ENCODE measurements around the gene TROAP.
"Not testable (repeated sequence)": the region's sequence is repeated elsewhere in the genome, so short reads cannot be mapped to it uniquely, and the experiment has no call there.

TROAP gene

DNA sequence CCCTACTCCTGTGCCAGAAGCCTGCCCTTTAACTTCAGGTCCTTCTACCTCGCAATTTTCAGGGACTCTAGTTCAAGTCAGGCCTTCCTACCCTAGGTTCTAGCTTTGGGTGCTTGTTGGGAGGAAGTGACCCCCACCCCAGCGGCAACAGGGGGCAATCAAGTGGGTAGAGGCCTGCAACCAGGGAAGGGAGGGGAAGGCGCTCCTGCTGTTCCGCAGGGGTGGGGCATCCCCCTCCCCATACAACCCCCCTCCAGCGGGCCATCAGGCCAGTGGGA lies 28.3 kb upstream of the TROAP start:
- DNase-seq: no peak

DNA sequence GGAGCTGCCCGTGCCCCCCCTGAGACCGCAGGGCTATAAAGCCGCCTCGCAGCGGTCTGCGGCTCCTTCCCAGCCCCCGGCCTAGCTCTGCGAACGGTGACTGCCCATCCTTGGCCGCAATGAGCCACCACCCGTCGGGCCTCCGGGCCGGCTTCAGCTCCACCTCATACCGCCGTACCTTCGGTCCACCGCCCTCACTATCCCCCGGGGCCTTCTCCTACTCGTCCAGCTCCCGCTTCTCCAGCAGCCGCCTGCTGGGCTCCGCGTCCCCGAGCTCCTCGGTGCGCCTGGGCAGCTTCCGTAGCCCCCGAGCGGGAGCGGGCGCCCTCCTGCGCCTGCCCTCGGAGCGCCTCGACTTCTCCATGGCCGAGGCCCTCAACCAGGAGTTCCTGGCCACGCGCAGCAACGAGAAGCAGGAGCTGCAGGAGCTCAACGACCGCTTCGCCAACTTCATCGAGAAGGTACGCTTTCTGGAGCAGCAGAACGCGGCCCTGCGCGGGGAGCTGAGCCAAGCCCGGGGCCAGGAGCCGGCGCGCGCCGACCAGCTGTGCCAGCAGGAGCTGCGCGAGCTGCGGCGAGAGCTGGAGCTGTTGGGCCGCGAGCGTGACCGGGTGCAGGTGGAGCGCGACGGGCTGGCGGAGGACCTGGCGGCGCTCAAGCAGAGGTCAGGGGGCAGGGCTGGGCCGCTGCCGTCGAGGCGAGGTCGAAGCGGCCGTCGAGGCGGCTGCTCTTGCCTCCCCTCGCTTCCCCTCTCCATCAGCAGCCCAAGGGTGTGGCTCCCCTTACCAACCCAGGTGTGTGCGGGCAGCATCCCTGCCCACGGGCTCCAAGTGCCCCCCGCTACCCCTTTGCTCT lies 27.7 kb upstream of the TROAP start, which contains the start of gene PRPH:
Gene PRPH, plus strand, starts transcription at position 66 of the 855 bp plus-strand sequence. Its CDS starts 54 bp downstream, at position 120.
- no peak for DNase-seq

DNA sequence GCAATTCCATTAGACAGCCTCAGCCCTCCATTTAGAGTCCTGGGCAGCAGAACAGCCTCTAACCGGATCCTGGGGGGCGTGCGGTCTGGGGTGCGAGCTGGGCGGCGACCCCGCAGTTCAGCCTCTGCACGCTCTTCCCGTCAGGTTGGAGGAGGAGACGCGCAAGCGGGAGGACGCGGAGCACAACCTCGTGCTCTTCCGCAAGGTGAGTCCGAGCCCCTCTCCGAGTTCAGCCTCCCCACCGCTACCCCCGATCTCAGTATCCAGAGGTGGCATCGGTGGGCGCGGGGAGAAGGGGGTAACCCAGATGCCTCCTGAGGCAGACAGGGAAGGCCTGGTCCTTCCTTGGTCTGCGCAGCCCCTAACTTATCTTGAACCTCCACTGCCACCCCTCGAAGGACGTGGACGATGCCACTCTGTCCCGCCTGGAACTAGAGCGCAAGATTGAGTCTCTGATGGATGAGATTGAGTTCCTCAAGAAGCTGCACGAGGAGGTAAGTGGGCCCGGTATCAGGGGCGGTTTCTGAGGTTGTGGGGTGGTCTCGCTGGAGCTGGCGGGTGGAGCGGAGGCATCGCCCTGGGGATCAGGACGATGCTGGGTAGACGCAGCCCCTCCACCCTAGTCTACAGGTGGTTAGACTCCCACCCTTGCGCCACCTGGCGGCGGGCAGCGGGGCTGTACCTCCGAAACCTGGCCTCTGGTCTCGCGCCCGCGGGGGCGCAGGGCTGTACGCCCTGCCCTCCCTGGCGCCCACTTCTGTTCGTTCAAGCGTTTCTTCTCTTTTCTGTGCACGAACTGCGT lies 26.8 kb upstream of the TROAP start:
- peak; percentile 84 for DNase-seq

DNA sequence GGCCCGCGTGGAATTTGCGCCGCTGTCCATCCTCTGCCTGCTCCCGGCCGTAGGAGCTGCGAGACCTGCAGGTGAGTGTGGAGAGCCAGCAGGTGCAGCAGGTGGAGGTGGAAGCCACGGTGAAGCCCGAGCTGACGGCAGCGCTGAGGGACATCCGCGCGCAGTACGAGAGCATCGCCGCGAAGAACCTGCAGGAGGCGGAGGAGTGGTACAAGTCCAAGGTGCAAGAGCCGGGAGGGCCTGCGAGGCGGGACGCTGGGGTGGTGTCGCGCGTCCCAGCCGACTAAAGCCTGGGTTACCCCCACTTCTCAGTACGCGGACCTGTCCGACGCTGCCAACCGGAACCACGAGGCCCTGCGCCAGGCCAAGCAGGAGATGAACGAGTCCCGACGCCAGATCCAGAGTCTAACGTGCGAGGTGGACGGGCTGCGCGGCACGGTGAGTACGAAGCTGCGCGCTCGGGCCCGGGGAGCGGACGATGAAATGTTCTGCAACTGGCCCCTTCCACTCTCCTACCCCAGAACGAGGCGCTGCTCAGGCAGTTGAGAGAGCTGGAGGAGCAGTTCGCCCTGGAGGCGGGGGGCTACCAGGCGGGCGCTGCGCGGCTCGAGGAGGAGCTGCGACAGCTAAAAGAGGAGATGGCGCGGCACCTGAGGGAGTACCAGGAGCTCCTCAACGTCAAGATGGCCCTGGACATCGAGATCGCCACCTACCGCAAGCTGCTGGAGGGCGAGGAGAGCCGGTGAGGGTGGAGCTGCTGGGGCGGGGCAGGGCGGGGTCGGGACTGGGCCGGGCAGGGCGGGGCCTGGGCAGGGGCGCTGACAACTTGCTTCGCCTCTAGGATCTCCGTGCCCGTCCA lies 26.0 kb upstream of the TROAP start:
- DNase-seq: peak; percentile 91

DNA sequence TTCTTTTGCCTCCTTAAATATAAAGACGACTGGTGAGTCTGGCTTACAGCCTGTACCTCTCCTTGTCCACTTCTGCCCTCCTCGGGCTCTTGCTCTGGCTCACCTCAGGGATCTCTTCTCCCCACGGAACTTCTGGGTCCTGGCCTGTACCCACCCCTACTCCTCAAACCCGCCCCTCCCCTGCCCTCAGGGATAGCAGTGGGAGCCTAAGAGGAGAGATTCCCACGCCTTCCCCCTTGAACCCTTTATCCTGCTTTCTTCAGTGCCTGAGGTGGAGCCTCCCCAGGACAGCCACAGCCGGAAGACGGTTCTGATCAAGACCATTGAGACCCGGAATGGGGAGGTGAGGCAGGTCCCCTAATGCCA lies 25.4 kb upstream of the TROAP start:
- no peak for DNase-seq

GRCh38 chr12:49298160-49298559 lies 24.9 kb upstream of the TROAP start:
- no peak for DNase-seq

- DNase-seq: no peak
Observed at GRCh38 chr12:49301760-49302159, 21.3 kb upstream of the TROAP start.

GRCh38 chr12:49304161-49304560 lies 18.9 kb upstream of the TROAP start:
- DNase-seq: no peak

DNA sequence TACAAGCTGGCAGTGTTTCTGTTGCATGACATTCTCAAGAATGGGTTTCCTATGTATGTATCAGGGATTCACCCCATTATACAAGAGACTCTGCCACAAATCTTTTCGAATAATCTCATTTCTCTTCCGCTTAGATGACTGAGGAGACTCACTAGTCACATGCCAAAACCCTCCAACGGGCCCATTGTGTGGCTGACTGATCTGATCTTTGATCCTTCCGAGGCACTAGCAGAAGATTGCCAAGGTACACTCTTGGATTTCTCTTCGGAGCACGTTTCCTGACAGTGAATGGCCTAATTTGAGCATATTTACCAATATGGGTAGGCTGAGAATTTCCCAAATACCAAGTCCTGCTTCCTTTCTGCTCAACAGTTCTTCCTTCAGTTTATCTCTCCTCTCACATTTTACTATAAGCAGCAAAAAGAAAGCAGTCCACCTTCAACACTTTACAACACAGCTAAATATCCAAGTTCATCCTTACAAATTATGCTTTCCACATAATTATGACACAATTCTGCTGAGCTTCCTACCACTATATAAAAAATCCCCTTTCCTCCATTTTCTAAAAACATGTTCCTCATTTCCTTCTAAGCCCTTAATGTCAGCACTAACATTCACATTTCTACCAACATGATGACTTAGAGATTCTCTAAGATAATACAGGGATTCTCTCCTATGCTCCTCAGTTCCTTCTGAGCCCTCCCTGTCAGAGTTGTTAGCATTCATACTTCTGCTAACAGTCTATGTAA lies 17.1 kb upstream of the TROAP start:
- DNase-seq: no peak

DNA sequence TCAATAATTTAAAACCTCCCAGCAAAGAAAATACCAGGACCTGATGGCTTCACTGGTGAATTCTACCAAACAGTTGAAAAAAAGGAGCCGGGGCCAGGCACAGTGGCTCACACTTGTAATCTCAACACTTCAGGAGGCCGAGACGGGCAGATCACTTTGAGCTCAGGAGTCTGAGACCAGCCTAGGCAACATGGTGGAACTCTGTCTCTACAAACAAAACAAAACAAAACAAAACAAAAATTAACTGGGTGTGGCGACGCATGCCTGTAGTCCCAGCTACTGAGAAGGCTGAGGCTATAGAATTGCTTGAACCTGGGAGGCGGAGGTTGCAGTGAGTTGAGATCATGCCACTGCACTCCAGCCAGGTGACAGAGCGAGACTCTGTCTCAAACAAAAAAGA lies 13.7 kb upstream of the TROAP start:
- no peak for DNase-seq

DNA sequence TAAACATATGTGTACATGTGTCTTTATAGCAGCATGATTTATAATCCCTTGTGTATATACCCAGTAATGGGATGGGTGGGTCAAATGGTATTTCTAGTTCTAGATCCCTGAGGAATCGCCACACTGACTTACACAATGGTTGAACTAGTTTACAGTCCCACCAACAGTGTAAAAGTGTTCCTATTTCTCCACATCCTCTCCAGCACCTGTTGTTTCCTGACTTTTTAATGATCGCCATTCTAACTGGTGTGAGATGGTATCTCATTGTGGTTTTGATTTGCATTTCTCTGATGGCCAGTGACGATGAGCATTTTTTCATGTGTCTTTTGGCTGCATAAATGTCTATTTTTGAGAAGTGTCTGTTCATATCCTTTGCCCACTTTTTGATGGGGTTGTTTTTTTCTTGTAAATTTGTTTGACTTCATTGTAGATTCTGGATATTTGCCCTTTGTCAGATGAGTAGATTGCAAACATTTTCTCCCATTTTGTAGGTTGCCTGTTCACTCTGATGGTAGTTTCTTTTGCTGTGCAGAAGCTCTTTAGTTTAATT lies 12.5 kb upstream of the TROAP start:
- DNase-seq: not testable (repeated sequence)

GRCh38 chr12:49314811-49315210 lies 8.2 kb upstream of the TROAP start:
- DNase-seq: no peak

DNA sequence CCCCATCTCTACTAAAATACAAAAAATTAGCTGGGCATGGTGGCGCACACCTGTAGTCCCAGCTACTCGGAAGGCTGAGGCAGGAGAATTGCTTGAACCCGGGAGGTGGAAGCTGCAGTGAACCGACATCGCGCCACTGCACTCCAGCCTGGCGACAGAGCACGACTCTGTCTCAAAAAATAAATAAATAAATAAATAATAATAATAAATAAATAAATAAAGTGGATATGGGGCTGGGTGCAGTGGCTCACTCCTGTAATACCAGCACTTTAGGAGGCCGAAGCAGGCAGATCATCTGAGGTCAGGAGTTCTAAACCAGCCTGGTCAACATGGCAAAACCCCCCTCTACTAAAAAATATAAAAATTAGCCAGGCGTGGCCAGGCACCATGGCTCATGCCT lies 5.9 kb upstream of the TROAP start:
- DNase-seq: not testable (repeated sequence)

- DNase-seq: not testable (repeated sequence)
Observed at GRCh38 chr12:49320411-49321103, 2.5 kb upstream of the TROAP start.

DNA sequence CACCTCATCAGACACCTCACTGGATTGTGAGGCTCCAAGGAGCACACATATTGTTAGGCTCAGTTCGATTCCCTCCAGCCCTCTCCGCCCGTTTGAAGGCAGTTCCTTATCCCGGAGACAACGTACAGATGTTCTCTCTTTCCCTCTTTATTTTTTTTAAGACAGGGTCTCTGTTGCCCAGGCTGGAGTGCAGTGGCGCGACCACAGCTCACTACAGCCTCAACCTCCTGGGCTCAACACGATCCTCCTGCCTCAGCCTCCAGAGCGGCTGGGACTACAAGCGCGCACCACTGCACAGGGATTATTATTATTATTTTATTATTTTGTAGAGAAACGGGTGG lies 718 bp upstream of the TROAP start:
- DNase-seq: no peak

GRCh38 chr12:49323524-49324097 lies 556 bp downstream of the TROAP start:
- no peak for DNase-seq

- DNase-seq: no peak
Observed at GRCh38 chr12:49325606-49326005, 2.6 kb downstream of the TROAP start.

- no peak for DNase-seq
Observed at GRCh38 chr12:49327368-49327767, 4.3 kb downstream of the TROAP start.

DNA sequence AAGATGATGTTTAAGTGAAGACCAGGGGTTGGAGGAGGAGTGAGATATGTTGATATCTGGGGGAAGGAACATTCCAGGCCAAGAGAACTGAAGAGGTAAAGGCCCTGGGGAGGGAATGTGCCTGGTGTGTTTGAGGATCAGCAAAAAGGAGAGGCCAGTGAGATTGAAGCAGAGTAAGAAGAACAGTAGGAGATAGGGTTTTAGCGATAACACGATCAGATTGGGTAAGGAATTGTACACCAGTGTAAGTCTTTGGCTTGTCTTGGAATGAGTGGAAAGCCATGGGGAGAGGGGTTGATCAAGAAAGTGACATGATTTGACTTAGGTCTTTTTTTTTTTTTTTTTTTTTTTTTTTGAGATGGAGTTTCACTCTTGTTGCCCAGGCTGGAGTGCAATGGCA lies 4.8 kb downstream of the TROAP start:
- DNase-seq: no peak

DNA sequence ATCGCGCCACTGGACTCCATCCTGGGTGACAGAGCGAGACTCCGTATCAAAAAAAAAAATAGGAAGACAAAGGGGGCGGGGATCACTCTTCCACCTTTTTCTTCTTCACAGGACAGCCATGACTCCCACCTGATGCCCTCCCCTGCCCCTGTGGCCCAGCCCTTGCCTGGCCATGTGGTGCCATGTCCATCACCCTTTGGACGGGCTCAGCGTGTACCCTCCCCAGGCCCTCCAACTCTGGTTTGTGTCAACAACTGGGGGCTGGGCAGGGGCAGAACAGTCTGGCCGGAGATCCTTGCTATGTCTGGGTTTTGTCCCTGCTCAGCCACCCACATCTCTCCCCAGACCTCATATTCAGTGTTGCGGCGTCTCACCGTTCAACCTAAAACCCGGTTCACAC lies 5.8 kb downstream of the TROAP start:
- DNase-seq: no peak

DNA sequence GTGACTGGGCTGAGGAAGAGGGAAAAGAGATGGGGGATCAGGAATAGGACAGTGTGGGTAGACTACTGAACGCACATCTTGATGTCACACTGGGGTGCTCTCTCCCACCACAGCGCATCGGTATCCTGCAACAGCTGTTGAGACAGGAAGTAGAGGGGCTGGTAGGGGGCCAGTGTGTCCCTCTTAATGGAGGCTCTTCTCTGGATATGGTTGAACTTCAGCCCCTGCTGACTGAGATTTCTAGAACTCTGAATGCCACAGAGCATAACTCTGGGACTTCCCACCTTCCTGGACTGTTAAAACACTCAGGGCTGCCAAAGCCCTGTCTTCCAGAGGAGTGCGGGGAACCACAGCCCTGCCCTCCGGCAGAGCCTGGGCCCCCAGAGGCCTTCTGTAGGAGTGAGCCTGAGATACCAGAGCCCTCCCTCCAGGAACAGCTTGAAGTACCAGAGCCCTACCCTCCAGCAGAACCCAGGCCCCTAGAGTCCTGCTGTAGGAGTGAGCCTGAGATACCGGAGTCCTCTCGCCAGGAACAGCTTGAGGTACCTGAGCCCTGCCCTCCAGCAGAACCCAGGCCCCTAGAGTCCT lies 7.1 kb downstream of the TROAP start:
- no peak for DNase-seq

All from NCI-H146 (cell line).